Activated naive CD8-positive, alpha-beta T cell treated with anti-CD3 and anti-CD28 coated beads, Interleukin-2, amount 50 U/mL, for 24 hours (primary cell): ENCODE results near the gene ECM2.
"Not testable (repeated sequence)": the region's sequence is repeated elsewhere in the genome, so short reads cannot be mapped to it uniquely, and the experiment has no call there.

Experiments used
- ATAC-seq: fragments of 150-1000 bp; cut with Tn5 transposase; one replicate; pipeline ENCODE4 v1.10.0; 2021
- DNase-seq: peaks from one replicate; pipeline ENCODE4 v3.0.0; 2021
- H3K27ac Mint-ChIP-seq: one replicate; pipeline ENCODE4 v1.8.0; 2021; ENCODE audit warnings: mild to moderate bottlenecking, mixed read lengths
- H3K27me3 Mint-ChIP-seq: one replicate; pipeline ENCODE4 v1.8.0; 2021; ENCODE audit warnings: mixed read lengths
- H3K36me3 Mint-ChIP-seq: one replicate; pipeline ENCODE4 v1.8.0; 2021; ENCODE audit warnings: low read depth, mixed read lengths
- H3K4me1 Mint-ChIP-seq: one replicate; pipeline ENCODE4 v1.8.0; 2021; ENCODE audit warnings: mixed read lengths
- H3K4me3 Mint-ChIP-seq: one replicate; pipeline ENCODE4 v1.8.0; 2021; ENCODE audit warnings: mild to moderate bottlenecking, moderate library complexity, mixed read lengths
- H3K9me3 Mint-ChIP-seq: one replicate; pipeline ENCODE4 v1.8.0; 2021; ENCODE audit warnings: mixed read lengths

The ECM2 gene

DNA sequence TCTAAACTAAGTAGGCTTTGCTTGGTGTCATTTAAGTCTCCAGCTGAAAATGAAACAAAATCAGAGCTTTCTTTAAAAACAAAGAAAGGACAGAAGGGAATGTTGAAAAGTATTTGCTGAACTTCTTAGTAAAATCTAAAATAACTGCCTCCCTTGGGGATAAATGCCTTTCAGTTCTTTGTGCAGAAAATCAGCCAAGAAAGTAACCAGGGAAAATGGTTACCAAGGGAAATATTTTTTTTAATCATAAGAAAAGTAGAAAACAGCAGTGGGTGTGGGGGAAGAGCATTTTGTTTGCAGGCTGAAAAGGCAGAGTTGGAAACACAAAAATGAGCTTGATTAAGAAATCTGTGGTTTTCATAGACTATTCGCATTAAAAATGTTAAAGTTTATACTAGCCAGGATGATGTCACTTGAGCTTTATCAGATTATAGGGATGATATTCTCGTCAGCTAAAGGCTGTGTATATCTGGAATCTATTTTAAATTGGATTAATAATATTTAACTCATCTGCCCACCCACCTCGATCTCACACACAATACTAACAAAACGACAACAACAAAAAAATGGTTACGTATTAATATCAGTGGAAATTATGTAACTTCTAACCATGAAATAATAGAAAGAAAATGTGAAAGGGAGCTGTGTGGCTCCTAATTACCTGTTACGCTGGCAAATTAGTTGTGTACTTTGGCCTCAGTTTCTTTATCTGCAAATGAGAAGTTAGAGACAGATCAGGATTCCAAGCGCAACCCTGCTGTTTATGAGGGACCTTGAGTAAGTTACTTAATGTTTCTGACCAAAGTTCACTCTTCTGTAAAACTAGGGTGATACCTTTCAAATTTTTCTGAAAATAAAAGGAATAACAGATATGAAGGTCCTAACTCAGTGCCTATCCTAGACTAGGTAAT lies at the start of gene ECM2:
ECM2 (minus strand) TSS at position 51 of the 911 bp plus-strand sequence. CDS start 13,124 bp downstream, outside the sequence.
- ATAC-seq (no peak), DNase-seq (no peak)
- H3K27ac Mint-ChIP-seq = no peak within 1 kb of the TSS
- H3K4me3 Mint-ChIP-seq = no peak within 1 kb of the TSS
- peaks cover 10% of the 10 kb centered on the region for H3K9me3 Mint-ChIP-seq
- H3K27me3 Mint-ChIP-seq = no peaks in the 10 kb centered on the region
- H3K4me1 Mint-ChIP-seq = no peaks in the 10 kb centered on the region
- H3K36me3 Mint-ChIP-seq = peaks cover 5% of the 10 kb centered on the region

- Mint-ChIP-seq H3K27ac (no peak overlapping the region), H3K9me3 (peaks cover 4% of the 10 kb centered on the region), H3K4me3 (no peak overlapping the region), H3K4me1 (no peaks in the 10 kb centered on the region), H3K27me3 (no peaks in the 10 kb centered on the region), H3K36me3 (peaks cover 2% of the 10 kb centered on the region)
- ATAC-seq (no peak), DNase-seq (no peak)
Measured at GRCh38 chr9:92576175-92576574, 40.4 kb upstream of the ECM2 start.

DNA sequence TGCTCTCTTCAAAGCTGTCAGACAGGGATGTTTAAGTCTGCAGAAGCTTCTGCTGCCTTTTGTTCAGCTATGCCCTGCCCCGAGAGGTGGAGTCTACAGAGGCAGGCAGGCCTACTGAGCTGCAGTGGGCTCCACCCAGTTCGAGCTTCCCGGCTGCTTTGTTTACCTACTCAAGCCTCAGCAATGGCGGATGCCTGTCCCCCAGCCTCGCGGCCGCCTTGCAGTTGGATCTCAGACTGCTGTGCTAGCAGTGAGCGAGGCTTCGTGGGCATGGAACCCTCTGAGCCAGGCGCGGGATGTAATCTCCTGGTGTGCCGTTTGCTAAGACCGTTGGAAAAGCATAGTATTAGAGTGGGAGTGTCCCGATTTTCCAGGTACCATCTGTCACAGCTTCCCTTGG lies 37.8 kb upstream of the ECM2 start:
- H3K4me3 Mint-ChIP-seq, H3K9me3 Mint-ChIP-seq, DNase-seq, H3K27ac Mint-ChIP-seq, ATAC-seq, H3K27me3 Mint-ChIP-seq, H3K36me3 Mint-ChIP-seq, H3K4me1 Mint-ChIP-seq: not testable (repeated sequence)

GRCh38 chr9:92571871-92572270 lies 36.1 kb upstream of the ECM2 start:
- H3K36me3 Mint-ChIP-seq, H3K27me3 Mint-ChIP-seq, H3K4me1 Mint-ChIP-seq, H3K4me3 Mint-ChIP-seq, ATAC-seq, H3K9me3 Mint-ChIP-seq, DNase-seq, H3K27ac Mint-ChIP-seq: not testable (repeated sequence)

DNA sequence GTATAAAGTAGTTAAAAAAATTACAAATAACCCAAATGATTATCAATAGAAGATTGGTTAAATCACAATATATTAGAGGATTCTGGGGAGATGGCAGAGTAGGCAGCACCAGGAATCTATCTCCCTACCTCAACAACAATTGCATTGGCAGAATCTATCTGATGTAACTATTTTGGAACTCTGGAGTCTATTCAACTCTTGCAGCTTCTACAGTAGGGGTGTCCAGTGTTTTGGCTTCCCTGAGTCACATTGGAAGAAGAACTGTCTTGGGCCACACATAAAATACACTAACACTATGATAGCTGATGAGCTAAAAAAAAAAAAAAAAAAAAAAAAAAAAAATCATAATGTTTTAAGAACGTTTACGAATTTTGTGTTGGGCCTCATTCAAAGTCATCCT lies 29.2 kb upstream of the ECM2 start:
- no peaks in the 10 kb centered on the region for H3K27me3 Mint-ChIP-seq
- H3K4me1 Mint-ChIP-seq = no peaks in the 10 kb centered on the region
- no peak for DNase-seq
- peaks cover 11% of the 10 kb centered on the region for H3K36me3 Mint-ChIP-seq
- H3K4me3 Mint-ChIP-seq = no peak overlapping the region
- H3K27ac Mint-ChIP-seq = no peak overlapping the region
- peaks cover 11% of the 10 kb centered on the region for H3K9me3 Mint-ChIP-seq
- ATAC-seq = no peak

GRCh38 chr9:92564504-92564903 lies 28.7 kb upstream of the ECM2 start:
- Mint-ChIP-seq H3K4me3 (no peak overlapping the region), H3K9me3 (peaks cover 11% of the 10 kb centered on the region), H3K4me1 (no peaks in the 10 kb centered on the region), H3K27me3 (no peaks in the 10 kb centered on the region), H3K27ac (no peak overlapping the region), H3K36me3 (peaks cover 11% of the 10 kb centered on the region)
- no peak for ATAC-seq
- no peak for DNase-seq

DNA sequence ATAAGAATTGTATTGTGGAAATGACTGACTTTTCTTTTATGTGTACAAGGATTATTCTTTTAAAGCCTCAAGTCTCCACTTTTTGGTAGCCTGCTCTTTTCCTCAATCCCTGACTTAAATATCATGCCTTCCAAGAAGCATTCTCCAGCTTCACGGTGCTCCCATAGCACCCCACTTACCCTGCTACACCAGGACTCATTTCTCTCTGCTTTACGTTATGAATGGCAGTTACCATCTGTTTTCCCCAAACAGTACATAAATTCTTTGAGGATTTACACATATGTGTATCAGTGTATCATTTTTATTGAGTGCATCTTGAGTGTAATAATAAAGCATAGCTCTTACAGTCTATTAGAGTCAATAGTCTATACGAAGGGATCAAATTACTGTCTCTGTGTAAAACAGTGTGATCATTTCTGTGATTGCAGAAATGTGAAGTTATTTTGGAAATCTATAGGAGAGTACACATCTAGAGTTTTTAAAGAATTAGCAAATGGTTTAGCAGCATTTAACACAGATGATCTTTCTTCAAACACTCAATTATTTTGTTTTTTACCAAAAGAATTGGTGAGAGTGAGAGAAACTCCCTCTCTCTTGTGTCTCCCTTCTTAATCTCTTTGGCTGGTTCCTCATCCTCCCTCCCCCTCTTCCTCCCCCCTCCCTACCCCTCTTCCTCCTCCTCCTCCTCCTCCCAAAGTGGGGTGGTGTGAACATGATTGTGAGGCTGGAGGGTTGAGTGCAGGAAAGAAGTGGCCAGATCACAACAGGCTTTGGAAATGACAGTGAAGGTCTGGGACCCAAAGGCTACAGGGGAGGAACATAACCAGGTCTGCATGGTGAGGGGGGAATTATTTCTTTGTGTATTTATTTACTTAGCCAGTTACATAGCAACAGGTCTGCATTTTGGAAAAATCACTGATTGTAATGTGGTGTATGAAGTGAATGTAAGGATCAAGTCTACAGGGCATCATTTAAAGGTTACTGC lies 27.6 kb upstream of the ECM2 start:
- no peaks in the 10 kb centered on the region for H3K27me3 Mint-ChIP-seq
- H3K36me3 Mint-ChIP-seq = peaks cover 9% of the 10 kb centered on the region
- no peak overlapping the region for H3K27ac Mint-ChIP-seq
- H3K4me1 Mint-ChIP-seq = no peaks in the 10 kb centered on the region
- ATAC-seq (no peak), DNase-seq (no peak)
- peaks cover 11% of the 10 kb centered on the region for H3K9me3 Mint-ChIP-seq
- H3K4me3 Mint-ChIP-seq = no peak overlapping the region

- peaks cover 6% of the 10 kb centered on the region for H3K36me3 Mint-ChIP-seq
- DNase-seq (no peak), ATAC-seq (no peak)
- H3K9me3 Mint-ChIP-seq = peaks cover 11% of the 10 kb centered on the region
- H3K4me3 Mint-ChIP-seq = no peak overlapping the region
- no peaks in the 10 kb centered on the region for H3K4me1 Mint-ChIP-seq
- H3K27me3 Mint-ChIP-seq = no peaks in the 10 kb centered on the region
- H3K27ac Mint-ChIP-seq = no peak overlapping the region
Measured at GRCh38 chr9:92562461-92562967, 26.7 kb upstream of the ECM2 start.

GRCh38 chr9:92561374-92562330 lies 25.9 kb upstream of the ECM2 start:
- Mint-ChIP-seq H3K9me3 (peaks cover 6% of the 10 kb centered on the region), H3K4me1 (no peaks in the 10 kb centered on the region), H3K27ac (no peak overlapping the region), H3K4me3 (no peak overlapping the region), H3K27me3 (no peaks in the 10 kb centered on the region), H3K36me3 (peaks cover 6% of the 10 kb centered on the region)
- DNase-seq (no peak), ATAC-seq (no peak)

DNA sequence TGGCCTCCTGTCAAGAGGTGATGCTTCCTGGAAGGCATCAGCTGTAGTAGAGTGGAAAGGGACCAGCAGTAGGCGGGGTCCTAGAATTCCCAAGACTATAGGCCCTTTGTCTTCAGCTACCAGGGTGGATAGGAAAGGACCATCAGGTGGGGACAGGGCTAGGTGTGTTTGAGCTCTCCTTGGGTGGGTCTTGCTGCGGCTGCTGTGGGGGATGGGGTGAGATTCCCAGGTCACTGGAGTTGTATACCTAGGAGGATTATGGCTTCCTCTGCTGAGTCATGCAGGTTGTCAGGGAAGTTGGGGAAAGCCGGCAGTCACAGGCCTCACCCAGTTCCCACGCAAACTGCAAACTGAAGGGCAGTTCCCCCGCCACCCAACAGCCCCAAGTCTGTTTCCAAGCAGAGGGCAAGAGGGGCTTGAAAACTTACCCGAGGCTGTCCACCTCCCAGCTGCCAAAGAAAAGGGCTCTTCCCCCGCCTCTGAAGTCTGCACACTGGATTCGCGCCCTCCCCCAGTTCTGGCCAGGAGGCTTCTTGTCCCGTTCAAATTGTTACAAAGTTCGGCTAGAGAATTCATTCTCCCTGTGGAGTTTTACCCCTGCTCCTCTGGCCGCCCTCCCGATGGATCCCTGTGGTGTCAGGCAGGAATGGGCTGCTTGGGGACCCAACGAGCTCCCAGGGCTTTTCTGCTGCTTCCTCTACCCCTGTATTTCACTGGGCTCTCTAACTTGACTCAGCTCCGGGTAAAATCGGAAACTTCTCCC lies 23.0 kb upstream of the ECM2 start:
- H3K9me3 Mint-ChIP-seq = no peaks in the 10 kb centered on the region
- H3K27ac Mint-ChIP-seq = no peak overlapping the region
- H3K4me1 Mint-ChIP-seq = peaks cover 6% of the 10 kb centered on the region
- no peak overlapping the region for H3K4me3 Mint-ChIP-seq
- H3K36me3 Mint-ChIP-seq = peaks cover 5% of the 10 kb centered on the region
- ATAC-seq (no peak), DNase-seq (no peak)
- H3K27me3 Mint-ChIP-seq = no peaks in the 10 kb centered on the region

DNA sequence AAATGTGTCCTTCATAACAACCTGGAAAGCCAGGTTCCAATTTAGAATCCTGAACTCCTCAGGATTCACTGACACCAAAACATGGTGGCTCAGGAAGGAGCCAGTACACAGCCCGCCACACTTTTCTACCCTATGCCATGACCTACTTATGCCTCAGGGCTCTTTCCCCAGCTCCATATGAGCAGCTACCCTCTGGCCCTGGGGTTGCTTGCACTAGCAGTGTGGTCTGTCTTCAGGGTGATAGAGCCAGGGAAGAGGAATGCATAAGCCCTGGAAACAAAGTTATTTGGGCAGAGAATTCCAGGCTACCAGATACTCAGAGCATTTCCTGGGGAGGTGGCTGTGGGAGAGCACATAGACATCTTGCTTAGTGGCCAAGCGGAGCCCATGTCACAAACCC lies 15.0 kb upstream of the ECM2 start:
- ATAC-seq (no peak), DNase-seq (no peak)
- no peaks in the 10 kb centered on the region for H3K27me3 Mint-ChIP-seq
- no peak overlapping the region for H3K27ac Mint-ChIP-seq
- H3K4me3 Mint-ChIP-seq = no peak overlapping the region
- no peaks in the 10 kb centered on the region for H3K9me3 Mint-ChIP-seq
- H3K36me3 Mint-ChIP-seq = peaks cover 10% of the 10 kb centered on the region
- peaks cover 2% of the 10 kb centered on the region for H3K4me1 Mint-ChIP-seq

DNA sequence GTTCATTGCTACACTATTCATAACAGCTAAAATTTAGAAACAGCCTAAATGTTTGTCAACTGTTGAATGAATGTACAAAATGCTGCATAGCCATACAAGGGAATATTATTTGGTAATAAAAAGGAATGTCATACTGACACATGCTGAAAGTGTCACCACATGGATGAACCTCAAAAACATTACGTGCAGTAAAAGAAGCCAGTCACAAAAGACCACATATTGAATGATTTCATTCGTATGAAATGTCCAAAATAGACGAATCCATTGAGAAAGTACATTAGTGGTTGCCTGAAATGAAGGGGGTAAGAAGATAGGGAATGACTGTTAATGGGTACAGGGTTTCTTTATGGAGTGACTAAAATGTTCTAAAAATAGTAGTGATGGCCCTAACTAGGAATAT lies 11.6 kb upstream of the ECM2 start:
- peaks cover 9% of the 10 kb centered on the region for H3K36me3 Mint-ChIP-seq
- DNase-seq (no peak), ATAC-seq (no peak)
- no peaks in the 10 kb centered on the region for H3K9me3 Mint-ChIP-seq
- H3K4me1 Mint-ChIP-seq = no peaks in the 10 kb centered on the region
- H3K4me3 Mint-ChIP-seq = no peak overlapping the region
- H3K27me3 Mint-ChIP-seq = no peaks in the 10 kb centered on the region
- no peak overlapping the region for H3K27ac Mint-ChIP-seq

- ATAC-seq = no peak
- H3K27ac Mint-ChIP-seq = no peak overlapping the region
- H3K4me1 Mint-ChIP-seq = no peaks in the 10 kb centered on the region
- H3K36me3 Mint-ChIP-seq = peaks cover 9% of the 10 kb centered on the region
- no peak overlapping the region for H3K4me3 Mint-ChIP-seq
- DNase-seq = no peak
- H3K27me3 Mint-ChIP-seq = no peaks in the 10 kb centered on the region
- no peaks in the 10 kb centered on the region for H3K9me3 Mint-ChIP-seq
Measured at GRCh38 chr9:92545002-92545510, 9.3 kb upstream of the ECM2 start.
